ENCODE data around the gene ALOXE3. TPM values are rescaled to one million over a fixed set of nuclear protein-coding genes. Genes with fewer than 3 reads are reported as not detected.

The ALOXE3 gene
- total and polyA plus RNA-seq, 4 donors = not detected

- no peak for DNase-seq (ENCODE audit: low spot score)
- TF ChIP-seq, protein P1, sequence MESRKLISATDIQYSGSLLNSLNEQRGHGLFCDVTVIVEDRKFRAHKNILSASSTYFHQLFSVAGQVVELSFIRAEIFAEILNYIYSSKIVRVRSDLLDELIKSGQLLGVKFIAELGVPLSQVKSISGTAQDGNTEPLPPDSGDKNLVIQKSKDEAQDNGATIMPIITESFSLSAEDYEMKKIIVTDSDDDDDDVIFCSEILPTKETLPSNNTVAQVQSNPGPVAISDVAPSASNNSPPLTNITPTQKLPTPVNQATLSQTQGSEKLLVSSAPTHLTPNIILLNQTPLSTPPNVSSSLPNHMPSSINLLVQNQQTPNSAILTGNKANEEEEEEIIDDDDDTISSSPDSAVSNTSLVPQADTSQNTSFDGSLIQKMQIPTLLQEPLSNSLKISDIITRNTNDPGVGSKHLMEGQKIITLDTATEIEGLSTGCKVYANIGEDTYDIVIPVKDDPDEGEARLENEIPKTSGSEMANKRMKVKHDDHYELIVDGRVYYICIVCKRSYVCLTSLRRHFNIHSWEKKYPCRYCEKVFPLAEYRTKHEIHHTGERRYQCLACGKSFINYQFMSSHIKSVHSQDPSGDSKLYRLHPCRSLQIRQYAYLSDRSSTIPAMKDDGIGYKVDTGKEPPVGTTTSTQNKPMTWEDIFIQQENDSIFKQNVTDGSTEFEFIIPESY (IDR thresholded peaks at IDR 0.05) = no peak
- peak; percentile 35 to 61 for TF ChIP-seq HNF4A (conservative IDR thresholded peaks at IDR 0.05)
- no peak for TF ChIP-seq HNF4G (IDR thresholded peaks at IDR 0.05)
- TF ChIP-seq GABPA (IDR thresholded peaks at IDR 0.05 in 1 of 2, conservative IDR thresholded peaks at IDR 0.05 in 1 of 2) = no peak
- no peak for TF ChIP-seq TAF1 (conservative IDR thresholded peaks at IDR 0.05)
- TF ChIP-seq EGR1 (IDR thresholded peaks at IDR 0.05; ENCODE audit: low read depth in 2 of 2) = no peak
- Histone ChIP-seq H3K27me3 (ENCODE audit: control insufficient read depth in 4 of 4, insufficient read depth in 4 of 4, low read length in 3 of 4) (peaks cover 0 to 10% (median 2%) of the 10 kb centered on the region in 4 donors), H3K27ac (ENCODE audit: low read depth in 1 of 2, low read length in 2 of 2) (no peak overlapping the region), H3K4me1 (ENCODE audit: control insufficient read depth in 4 of 4, insufficient read depth in 4 of 4, low read length in 3 of 4) (peaks cover 0 to 1% (median under 1%) of the 10 kb centered on the region in 4 donors), H3K36me3 (ENCODE audit: control insufficient read depth in 4 of 4, insufficient read depth in 3 of 4, low read depth in 1 of 4, low read length in 3 of 4) (no peaks in the 10 kb centered on the region), H3K9me3 (ENCODE audit: control insufficient read depth in 4 of 4, low read length in 3 of 4) (no peaks in the 10 kb centered on the region), H3K4me3 (ENCODE audit: low read depth in 1 of 3, low read length in 3 of 3) (no peak overlapping the region), H3K9ac (ENCODE audit: low read depth in 1 of 2, low read length in 2 of 2) (no peak overlapping the region)
- 65% methylated on average over 7 of the region's 7 CpGs for WGBS
Measured at GRCh38 chr17:8051831-8052230, 66.5 kb downstream of the ALOXE3 start.

GRCh38 chr17:8048736-8049135 is 69.6 kb downstream of the ALOXE3 start:
- no peak overlapping the region for H3K4me3 ChIP-seq (ENCODE audit: low read depth in 1 of 3, low read length in 3 of 3)
- no peak for DNase-seq (ENCODE audit: low spot score)
- WGBS = 81% methylated on average over 8 of the region's 8 CpGs
- H3K4me1 ChIP-seq (ENCODE audit: control insufficient read depth in 4 of 4, insufficient read depth in 4 of 4, low read length in 3 of 4) = no peaks in the 10 kb centered on the region
- no peaks in the 10 kb centered on the region for H3K36me3 ChIP-seq (ENCODE audit: control insufficient read depth in 4 of 4, insufficient read depth in 3 of 4, low read depth in 1 of 4, low read length in 3 of 4)
- peaks cover 0 to 5% (median 0%) of the 10 kb centered on the region in 4 donors for H3K27me3 ChIP-seq (ENCODE audit: control insufficient read depth in 4 of 4, insufficient read depth in 4 of 4, low read length in 3 of 4)
- H3K9me3 ChIP-seq (ENCODE audit: control insufficient read depth in 4 of 4, low read length in 3 of 4) = no peaks in the 10 kb centered on the region
- H3K27ac ChIP-seq (ENCODE audit: low read depth in 1 of 2, low read length in 2 of 2) = no peak overlapping the region
- TF ChIP-seq HNF4A (conservative IDR thresholded peaks at IDR 0.05) (no peak), RXRA (IDR thresholded peaks at IDR 0.05) (no peak), FOXA1 (IDR thresholded peaks at IDR 0.05) (no peak), FOXA2 (IDR thresholded peaks at IDR 0.05) (no peak), HNF4G (IDR thresholded peaks at IDR 0.05) (no peak), GABPA (IDR thresholded peaks at IDR 0.05 in 1 of 2, conservative IDR thresholded peaks at IDR 0.05 in 1 of 2) (no peak), RAD21 (IDR thresholded peaks at IDR 0.05) (no peak), SP1 (IDR thresholded peaks at IDR 0.05) (no peak), EGR1 (IDR thresholded peaks at IDR 0.05; ENCODE audit: low read depth in 2 of 2) (no peak), YY1 (IDR thresholded peaks at IDR 0.05) (no peak), JUND (IDR thresholded peaks at IDR 0.05) (no peak), NR2F2 (IDR thresholded peaks at IDR 0.05) (no peak), TAF1 (conservative IDR thresholded peaks at IDR 0.05) (no peak)
- TF ChIP-seq, protein P2, sequence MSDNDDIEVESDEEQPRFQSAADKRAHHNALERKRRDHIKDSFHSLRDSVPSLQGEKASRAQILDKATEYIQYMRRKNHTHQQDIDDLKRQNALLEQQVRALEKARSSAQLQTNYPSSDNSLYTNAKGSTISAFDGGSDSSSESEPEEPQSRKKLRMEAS (IDR thresholded peaks at IDR 0.05) = no peak
- TF ChIP-seq, protein P3, sequence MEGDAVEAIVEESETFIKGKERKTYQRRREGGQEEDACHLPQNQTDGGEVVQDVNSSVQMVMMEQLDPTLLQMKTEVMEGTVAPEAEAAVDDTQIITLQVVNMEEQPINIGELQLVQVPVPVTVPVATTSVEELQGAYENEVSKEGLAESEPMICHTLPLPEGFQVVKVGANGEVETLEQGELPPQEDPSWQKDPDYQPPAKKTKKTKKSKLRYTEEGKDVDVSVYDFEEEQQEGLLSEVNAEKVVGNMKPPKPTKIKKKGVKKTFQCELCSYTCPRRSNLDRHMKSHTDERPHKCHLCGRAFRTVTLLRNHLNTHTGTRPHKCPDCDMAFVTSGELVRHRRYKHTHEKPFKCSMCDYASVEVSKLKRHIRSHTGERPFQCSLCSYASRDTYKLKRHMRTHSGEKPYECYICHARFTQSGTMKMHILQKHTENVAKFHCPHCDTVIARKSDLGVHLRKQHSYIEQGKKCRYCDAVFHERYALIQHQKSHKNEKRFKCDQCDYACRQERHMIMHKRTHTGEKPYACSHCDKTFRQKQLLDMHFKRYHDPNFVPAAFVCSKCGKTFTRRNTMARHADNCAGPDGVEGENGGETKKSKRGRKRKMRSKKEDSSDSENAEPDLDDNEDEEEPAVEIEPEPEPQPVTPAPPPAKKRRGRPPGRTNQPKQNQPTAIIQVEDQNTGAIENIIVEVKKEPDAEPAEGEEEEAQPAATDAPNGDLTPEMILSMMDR (IDR thresholded peaks at IDR 0.05; ENCODE audit: low read depth, low read length, missing input control) = no peak
- TF ChIP-seq, protein P1 (IDR thresholded peaks at IDR 0.05) = no peak
- TF ChIP-seq, protein P4, sequence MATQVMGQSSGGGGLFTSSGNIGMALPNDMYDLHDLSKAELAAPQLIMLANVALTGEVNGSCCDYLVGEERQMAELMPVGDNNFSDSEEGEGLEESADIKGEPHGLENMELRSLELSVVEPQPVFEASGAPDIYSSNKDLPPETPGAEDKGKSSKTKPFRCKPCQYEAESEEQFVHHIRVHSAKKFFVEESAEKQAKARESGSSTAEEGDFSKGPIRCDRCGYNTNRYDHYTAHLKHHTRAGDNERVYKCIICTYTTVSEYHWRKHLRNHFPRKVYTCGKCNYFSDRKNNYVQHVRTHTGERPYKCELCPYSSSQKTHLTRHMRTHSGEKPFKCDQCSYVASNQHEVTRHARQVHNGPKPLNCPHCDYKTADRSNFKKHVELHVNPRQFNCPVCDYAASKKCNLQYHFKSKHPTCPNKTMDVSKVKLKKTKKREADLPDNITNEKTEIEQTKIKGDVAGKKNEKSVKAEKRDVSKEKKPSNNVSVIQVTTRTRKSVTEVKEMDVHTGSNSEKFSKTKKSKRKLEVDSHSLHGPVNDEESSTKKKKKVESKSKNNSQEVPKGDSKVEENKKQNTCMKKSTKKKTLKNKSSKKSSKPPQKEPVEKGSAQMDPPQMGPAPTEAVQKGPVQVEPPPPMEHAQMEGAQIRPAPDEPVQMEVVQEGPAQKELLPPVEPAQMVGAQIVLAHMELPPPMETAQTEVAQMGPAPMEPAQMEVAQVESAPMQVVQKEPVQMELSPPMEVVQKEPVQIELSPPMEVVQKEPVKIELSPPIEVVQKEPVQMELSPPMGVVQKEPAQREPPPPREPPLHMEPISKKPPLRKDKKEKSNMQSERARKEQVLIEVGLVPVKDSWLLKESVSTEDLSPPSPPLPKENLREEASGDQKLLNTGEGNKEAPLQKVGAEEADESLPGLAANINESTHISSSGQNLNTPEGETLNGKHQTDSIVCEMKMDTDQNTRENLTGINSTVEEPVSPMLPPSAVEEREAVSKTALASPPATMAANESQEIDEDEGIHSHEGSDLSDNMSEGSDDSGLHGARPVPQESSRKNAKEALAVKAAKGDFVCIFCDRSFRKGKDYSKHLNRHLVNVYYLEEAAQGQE (IDR thresholded peaks at IDR 0.05) = no peak
- no peak overlapping the region for H3K9ac ChIP-seq (ENCODE audit: low read depth in 1 of 2, low read length in 2 of 2)

Data from liver (tissue), 9 donors.